ENCODE measurements around the gene ALG12.
A peak's percentile ranks its signal among the peaks of the same experiment; 100 is the strongest.
"Not testable (repeated sequence)": the region's sequence is repeated elsewhere in the genome, so short reads cannot be mapped to it uniquely, and the experiment has no call there.

The ALG12 gene

GRCh38 chr22:49950396-49950994 lies 32.3 kb upstream of the ALG12 start:
- Histone ChIP-seq H3K9me3 (replicated peaks in 1 of 11) (no peaks in the 10 kb centered on the region), H3K27ac (no peak overlapping the region), H4K20me1 (peaks cover 0 to 10% (median 0%) of the 10 kb centered on the region in 11 experiments; a peak in 3 of 22 replicates), H3K36me3 (no peaks in the 10 kb centered on the region), H3K4me2 (peak overlapping the region in 10 of 11 experiments; percentile 37 to 92 (median 74); a peak in 16 of 22 replicates), H3K9ac (no peak overlapping the region), H3K4me1 (peaks cover 46 to 91% (median 86%) of the 10 kb centered on the region in 10 experiments), H3K4me3 (no peak overlapping the region), H3K27me3 (no peaks in the 10 kb centered on the region)
- TF ChIP-seq Cebpa-rat (IDR thresholded peaks at IDR 0.05), result no peak

GRCh38 chr22:49949914-49950292 lies 31.7 kb upstream of the ALG12 start:
- no peak overlapping the region for H3K27ac ChIP-seq
- H4K20me1 ChIP-seq, result peaks cover 0 to 10% (median 0%) of the 10 kb centered on the region in 11 experiments; a peak in 2 of 22 replicates
- H3K4me1 ChIP-seq, result peaks cover 40 to 90% (median 83%) of the 10 kb centered on the region in 10 experiments
- no peak overlapping the region for H3K9ac ChIP-seq
- no peak overlapping the region for H3K4me3 ChIP-seq
- H3K9me3 ChIP-seq (replicated peaks in 1 of 11), result no peaks in the 10 kb centered on the region
- no peaks in the 10 kb centered on the region for H3K27me3 ChIP-seq
- no peak overlapping the region for H3K4me2 ChIP-seq
- no peaks in the 10 kb centered on the region for H3K36me3 ChIP-seq
- no peak for TF ChIP-seq Cebpa-rat (IDR thresholded peaks at IDR 0.05)

- Histone ChIP-seq H3K4me3 (no peak overlapping the region), H3K27me3 (no peaks in the 10 kb centered on the region), H3K9ac (peak overlapping the region in 3 of 11 experiments; percentile 19 to 56 (median 29); a peak in 3 of 22 replicates), H3K36me3 (no peaks in the 10 kb centered on the region), H3K4me1 (peaks cover 34 to 88% (median 78%) of the 10 kb centered on the region in 10 experiments), H3K9me3 (replicated peaks in 1 of 11) (no peaks in the 10 kb centered on the region), H3K27ac (no peak overlapping the region), H3K4me2 (peak overlapping the region in 8 of 11 experiments; percentile 18 to 68 (median 45); a peak in 14 of 22 replicates), H4K20me1 (peaks cover 0 to 10% (median 0%) of the 10 kb centered on the region in 11 experiments; a peak in 2 of 22 replicates)
- no peak for TF ChIP-seq Cebpa-rat (IDR thresholded peaks at IDR 0.05)
Measured at GRCh38 chr22:49948958-49949913, 31.0 kb upstream of the ALG12 start.

GRCh38 chr22:49948116-49948957 lies 30.1 kb upstream of the ALG12 start:
- peaks cover 0 to 10% (median 0%) of the 10 kb centered on the region in 11 experiments; a peak in 2 of 22 replicates for H4K20me1 ChIP-seq
- peak overlapping the region in 6 of 11 experiments; percentile 19 to 56 (median 37); a peak in 5 of 22 replicates for H3K9ac ChIP-seq
- no peaks in the 10 kb centered on the region for H3K36me3 ChIP-seq
- H3K4me3 ChIP-seq, result no peak overlapping the region
- H3K9me3 ChIP-seq (replicated peaks in 1 of 11), result no peaks in the 10 kb centered on the region
- TF ChIP-seq Cebpa-rat (IDR thresholded peaks at IDR 0.05), result no peak
- peak overlapping the region in 9 of 11 experiments; percentile 18 to 68 (median 46); a peak in 17 of 22 replicates for H3K4me2 ChIP-seq
- peaks cover 25 to 85% (median 70%) of the 10 kb centered on the region in 10 experiments for H3K4me1 ChIP-seq
- H3K27ac ChIP-seq, result no peak overlapping the region
- H3K27me3 ChIP-seq, result no peaks in the 10 kb centered on the region

- TF ChIP-seq Cebpa-rat (IDR thresholded peaks at IDR 0.05), result no peak
- Histone ChIP-seq H3K4me1 (peaks cover 17 to 79% (median 59%) of the 10 kb centered on the region in 10 experiments; a peak in 19 of 20 replicates), H3K9ac (peak overlapping the region in 2 of 11 experiments; percentile 36 to 44; a peak in 3 of 22 replicates), H4K20me1 (peaks cover 0 to 5% (median 0%) of the 10 kb centered on the region in 11 experiments; a peak in 2 of 22 replicates), H3K27me3 (no peaks in the 10 kb centered on the region), H3K36me3 (no peaks in the 10 kb centered on the region), H3K27ac (no peak overlapping the region), H3K4me2 (peak overlapping the region in 7 of 11 experiments; percentile 23 to 68 (median 48); a peak in 11 of 22 replicates), H3K9me3 (replicated peaks in 1 of 11) (no peaks in the 10 kb centered on the region), H3K4me3 (no peak overlapping the region)
Measured at GRCh38 chr22:49947296-49947622, 29.0 kb upstream of the ALG12 start.

- Histone ChIP-seq H3K9me3 (replicated peaks in 1 of 11) (peaks cover 0 to 3% (median 0%) of the 10 kb centered on the region in 11 experiments; a peak in 2 of 22 replicates), H3K4me2 (peak overlapping the region in 7 of 11 experiments; percentile 23 to 68 (median 58); a peak in 9 of 22 replicates), H3K27ac (peak overlapping the region in 1 of 11 experiments; percentile 25; a peak in 1 of 22 replicates), H3K36me3 (no peaks in the 10 kb centered on the region), H3K4me3 (no peak overlapping the region), H4K20me1 (peaks cover 0 to 5% (median 0%) of the 10 kb centered on the region in 11 experiments; a peak in 2 of 22 replicates), H3K4me1 (peaks cover 13 to 78% (median 54%) of the 10 kb centered on the region in 10 experiments; a peak in 19 of 20 replicates), H3K9ac (peak overlapping the region in 3 of 11 experiments; percentile 9 to 36 (median 10); a peak in 4 of 22 replicates), H3K27me3 (no peaks in the 10 kb centered on the region)
- TF ChIP-seq Cebpa-rat (IDR thresholded peaks at IDR 0.05), result no peak
Measured at GRCh38 chr22:49946612-49947295, 28.5 kb upstream of the ALG12 start.

GRCh38 chr22:49945042-49945794 lies 27.0 kb upstream of the ALG12 start:
- Histone ChIP-seq H3K4me1 (peaks cover 0 to 66% (median 41%) of the 10 kb centered on the region in 10 experiments; a peak in 19 of 20 replicates), H3K9ac (peak overlapping the region in 1 of 11 experiments; percentile 11; a peak in 1 of 22 replicates), H3K9me3 (replicated peaks in 1 of 11) (peaks cover 7 to 18% (median 15%) of the 10 kb centered on the region in 11 experiments; a peak in 18 of 22 replicates), H3K27ac (peak overlapping the region in 4 of 11 experiments; percentile 27 to 54 (median 38); a peak in 4 of 22 replicates), H3K4me2 (peak overlapping the region in 10 of 11 experiments; percentile 4 to 66 (median 42); a peak in 18 of 22 replicates)
- H3K4me3 ChIP-seq, H4K20me1 ChIP-seq, H3K36me3 ChIP-seq, H3K27me3 ChIP-seq: not testable (repeated sequence)

Data from BLaER1 treated with 17β-estradiol and CSF1 and Interleukin-3, amounts not matched to agents 10 nM and 100 nM (cell line).